Hematopoietic multipotent progenitor cell treated with erythropoietin and hydrocortisone succinate and interleukin-3 and kit ligand, for 17 days (in vitro differentiated cells): ENCODE measurements around the gene TRABD2B.

Source experiments
- DNase-seq: peaks from one replicate; pipeline ENCODE4 v3.0.0-alpha.2; 2015; ENCODE audit warnings: low spot score

Gene TRABD2B

GRCh38 chr1:47875831-47876586, 121.2 kb downstream of the TRABD2B start:
- no peak for DNase-seq

- no peak for DNase-seq
These were observed 122.1 kb downstream of the TRABD2B start for GRCh38 chr1:47875036-47875435.

- no peak for DNase-seq
These were observed 123.8 kb downstream of the TRABD2B start for GRCh38 chr1:47873337-47873736.

- DNase-seq, result no peak
These were observed 124.3 kb downstream of the TRABD2B start for GRCh38 chr1:47872886-47873285.

GRCh38 chr1:47871799-47872353, 125.3 kb downstream of the TRABD2B start:
- DNase-seq, result no peak

- DNase-seq, result no peak
These were observed 126.1 kb downstream of the TRABD2B start for GRCh38 chr1:47870946-47871676.

GRCh38 chr1:47870480-47870879, 126.7 kb downstream of the TRABD2B start:
- no peak for DNase-seq

- no peak for DNase-seq
These were observed 128.9 kb downstream of the TRABD2B start for GRCh38 chr1:47868348-47868676.

GRCh38 chr1:47867438-47868347, 129.5 kb downstream of the TRABD2B start:
- no peak for DNase-seq

- DNase-seq, result no peak
These were observed 130.4 kb downstream of the TRABD2B start for GRCh38 chr1:47866601-47867437.

GRCh38 chr1:47865881-47866535, 131.2 kb downstream of the TRABD2B start:
- DNase-seq, result no peak

- no peak for DNase-seq
These were observed 138.0 kb downstream of the TRABD2B start for GRCh38 chr1:47859092-47859743.

- no peak for DNase-seq
These were observed 140.2 kb downstream of the TRABD2B start for GRCh38 chr1:47856996-47857395.

- DNase-seq, result no peak
These were observed 142.0 kb downstream of the TRABD2B start for GRCh38 chr1:47855230-47855629.

- no peak for DNase-seq
These were observed 142.5 kb downstream of the TRABD2B start for GRCh38 chr1:47854552-47855144.

- DNase-seq, result no peak
These were observed 143.3 kb downstream of the TRABD2B start for GRCh38 chr1:47853852-47854251.

- DNase-seq, result no peak
These were observed 144.1 kb downstream of the TRABD2B start for GRCh38 chr1:47853059-47853458.

GRCh38 chr1:47852006-47852718, 145.0 kb downstream of the TRABD2B start:
- DNase-seq, result no peak

- DNase-seq, result no peak
These were observed 146.7 kb downstream of the TRABD2B start for GRCh38 chr1:47850451-47850850.
